GM19043 (cell line): ENCODE data around the gene CDH11.

Experiments
- ATAC-seq: cut with Tn5 transposase; IDR thresholded peaks from one replicate; pipeline ENCODE4 v1.9.1; 2021; ENCODE audit warnings: low read depth; ENCODE audit not compliant: unreplicated experiment

The CDH11 gene

GRCh38 chr16:64926476-64926875 is 195.4 kb downstream of the CDH11 start:
- ATAC-seq, result no peak

- no peak for ATAC-seq
These were observed 196.7 kb downstream of the CDH11 start for GRCh38 chr16:64925166-64925565.

GRCh38 chr16:64924086-64924485 is 197.8 kb downstream of the CDH11 start:
- no peak for ATAC-seq

GRCh38 chr16:64919929-64920607 is 201.8 kb downstream of the CDH11 start:
- ATAC-seq, result no peak

GRCh38 chr16:64919141-64919540 is 202.7 kb downstream of the CDH11 start:
- no peak for ATAC-seq

GRCh38 chr16:64916051-64916450 is 205.8 kb downstream of the CDH11 start:
- no peak for ATAC-seq

- no peak for ATAC-seq
These were observed 211.5 kb downstream of the CDH11 start for GRCh38 chr16:64910356-64910755.

GRCh38 chr16:64907844-64908243 is 214.0 kb downstream of the CDH11 start:
- no peak for ATAC-seq

- ATAC-seq, result no peak
These were observed 218.1 kb downstream of the CDH11 start for GRCh38 chr16:64903770-64904169.

GRCh38 chr16:64900517-64900916 is 221.3 kb downstream of the CDH11 start:
- ATAC-seq, result no peak

- no peak for ATAC-seq
These were observed 221.8 kb downstream of the CDH11 start for GRCh38 chr16:64900019-64900418.

GRCh38 chr16:64898159-64898558 is 223.7 kb downstream of the CDH11 start:
- no peak for ATAC-seq
